ENCODE data around the gene IL11RA.

Gene IL11RA

GRCh38 chr9:34651876-34652601, at the start of gene IL11RA:
Gene IL11RA (plus strand): TSS chr9:34652185. CDS start chr9:34655218, 3,033 bp downstream.
- DNase-seq = no peak

- DNase-seq = no peak
Measured at GRCh38 chr9:34603610-34604231, 48.3 kb upstream of the IL11RA start.

- no peak for DNase-seq
Measured at GRCh38 chr9:34606190-34606589, 45.8 kb upstream of the IL11RA start.

- DNase-seq = no peak
Measured at GRCh38 chr9:34606905-34607304, 45.1 kb upstream of the IL11RA start.

- DNase-seq = no peak
Measured at GRCh38 chr9:34607331-34607730, 44.7 kb upstream of the IL11RA start.

- no peak for DNase-seq
Measured at GRCh38 chr9:34610434-34611206, 41.4 kb upstream of the IL11RA start.

- no peak for DNase-seq
Measured at GRCh38 chr9:34611251-34611810, 40.7 kb upstream of the IL11RA start.

GRCh38 chr9:34611811-34612787, 39.9 kb upstream of the IL11RA start, which contains the start of gene RPP25L:
Gene RPP25L (minus strand): TSS chr9:34612097. CDS start chr9:34611296, 801 bp downstream.
- no peak for DNase-seq

GRCh38 chr9:34612788-34613390, 39.1 kb upstream of the IL11RA start:
- DNase-seq = no peak

GRCh38 chr9:34615132-34615531, 36.9 kb upstream of the IL11RA start:
- no peak for DNase-seq

- DNase-seq = no peak
Measured at GRCh38 chr9:34620061-34620994, 31.7 kb upstream of the IL11RA start, which contains the start of gene DCTN3. Gene DCTN3 (minus strand): TSS chr9:34620495. CDS start chr9:34620464, 31 bp downstream.

GRCh38 chr9:34623374-34624235, 28.4 kb upstream of the IL11RA start:
- DNase-seq = no peak

GRCh38 chr9:34624475-34625185, 27.4 kb upstream of the IL11RA start:
- DNase-seq = no peak

- no peak for DNase-seq
Measured at GRCh38 chr9:34625186-34625486, 26.8 kb upstream of the IL11RA start.

GRCh38 chr9:34627716-34628655, 24.0 kb upstream of the IL11RA start:
- no peak for DNase-seq

GRCh38 chr9:34628656-34629490, 23.1 kb upstream of the IL11RA start, which contains the start of gene ARID3C:
Gene ARID3C (minus strand): TSS chr9:34629066. CDS start chr9:34628014, 1,052 bp downstream.
- DNase-seq = no peak

- no peak for DNase-seq
Measured at GRCh38 chr9:34629491-34629808, 22.5 kb upstream of the IL11RA start.

Measured in cortex of kidney (tissue), 1 donor.